Measurements from ENCODE around the gene GATAD2A.

DNA sequence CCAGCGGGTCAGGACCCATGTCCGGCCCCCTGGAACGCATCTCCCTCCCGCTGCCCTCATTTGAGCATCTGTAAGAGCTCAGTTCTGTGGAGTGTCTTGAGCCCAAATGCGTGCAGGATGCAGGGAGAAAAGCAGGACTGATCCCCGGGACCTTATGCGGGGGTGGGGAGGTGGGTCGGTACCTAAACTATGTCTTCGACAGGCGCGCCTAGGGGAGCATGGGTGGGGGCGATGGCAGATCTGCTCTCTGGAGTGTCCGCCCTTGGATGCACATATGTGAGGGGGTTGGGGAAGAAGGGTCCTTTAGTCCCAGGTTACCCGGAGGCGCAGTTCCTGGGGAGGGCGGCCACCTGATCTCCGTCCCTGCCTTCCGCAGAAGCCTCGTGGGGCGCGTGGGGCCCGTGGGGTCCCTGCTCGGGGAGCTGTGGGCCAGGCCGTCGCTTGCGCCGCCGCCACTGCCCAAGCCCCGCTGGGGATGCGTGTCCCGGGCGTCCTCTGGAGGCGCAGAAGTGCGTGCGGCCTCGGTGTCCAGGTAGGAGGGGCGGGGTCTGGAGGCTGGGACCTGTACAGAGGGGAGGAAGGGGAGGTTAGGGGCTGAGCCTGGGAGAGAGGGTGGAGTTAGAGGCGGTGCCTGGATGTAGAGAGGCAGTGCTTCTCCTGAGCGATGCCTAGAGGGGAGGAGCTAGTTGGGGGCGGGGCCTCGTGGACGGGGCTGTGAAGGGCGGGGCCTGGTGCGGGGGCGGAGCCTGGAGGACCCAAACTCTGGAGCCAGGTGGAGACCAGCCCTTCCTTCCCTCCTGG is 135.4 kb downstream of the GATAD2A start:
- TF ChIP-seq CTCF (IDR thresholded peaks at IDR 0.05; ENCODE audit: borderline replicate concordance, extremely low read depth, low read length, poor library complexity, severe bottlenecking): no peak
- no peak for TF ChIP-seq EZH2 (IDR thresholded peaks at IDR 0.05; ENCODE audit: borderline replicate concordance, low read depth, low read length, severe bottlenecking)

All from DND-41 (cell line).